ENCODE results near the gene CXCL17.

DNA sequence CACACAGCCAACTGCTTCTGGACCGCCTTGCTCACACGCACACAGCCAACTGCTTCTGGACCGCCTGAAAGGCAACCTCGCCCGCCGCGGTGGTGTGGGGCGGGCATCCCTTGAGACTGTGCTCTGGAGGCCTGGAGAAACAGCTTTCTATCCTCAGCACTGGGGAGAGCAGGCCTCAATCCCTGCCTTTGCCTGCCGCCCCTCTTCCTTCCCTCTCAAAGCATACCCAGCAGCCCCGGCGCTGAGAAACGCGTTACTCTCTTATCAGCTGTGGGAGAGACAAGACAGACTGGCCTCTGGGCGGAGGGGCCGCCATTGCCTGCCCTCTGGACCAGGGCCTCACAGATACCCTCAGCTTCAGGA lies 18.4 kb downstream of the CXCL17 start:
- TF ChIP-seq, protein P1, sequence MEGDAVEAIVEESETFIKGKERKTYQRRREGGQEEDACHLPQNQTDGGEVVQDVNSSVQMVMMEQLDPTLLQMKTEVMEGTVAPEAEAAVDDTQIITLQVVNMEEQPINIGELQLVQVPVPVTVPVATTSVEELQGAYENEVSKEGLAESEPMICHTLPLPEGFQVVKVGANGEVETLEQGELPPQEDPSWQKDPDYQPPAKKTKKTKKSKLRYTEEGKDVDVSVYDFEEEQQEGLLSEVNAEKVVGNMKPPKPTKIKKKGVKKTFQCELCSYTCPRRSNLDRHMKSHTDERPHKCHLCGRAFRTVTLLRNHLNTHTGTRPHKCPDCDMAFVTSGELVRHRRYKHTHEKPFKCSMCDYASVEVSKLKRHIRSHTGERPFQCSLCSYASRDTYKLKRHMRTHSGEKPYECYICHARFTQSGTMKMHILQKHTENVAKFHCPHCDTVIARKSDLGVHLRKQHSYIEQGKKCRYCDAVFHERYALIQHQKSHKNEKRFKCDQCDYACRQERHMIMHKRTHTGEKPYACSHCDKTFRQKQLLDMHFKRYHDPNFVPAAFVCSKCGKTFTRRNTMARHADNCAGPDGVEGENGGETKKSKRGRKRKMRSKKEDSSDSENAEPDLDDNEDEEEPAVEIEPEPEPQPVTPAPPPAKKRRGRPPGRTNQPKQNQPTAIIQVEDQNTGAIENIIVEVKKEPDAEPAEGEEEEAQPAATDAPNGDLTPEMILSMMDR (IDR thresholded peaks at IDR 0.05): no peak
- TF ChIP-seq POLR2A (IDR thresholded peaks at IDR 0.05): no peak
